CD4-positive, alpha-beta T cell (primary cell): Measurements from ENCODE around the gene IL1RL2. TPM values are rescaled to one million over a fixed set of nuclear protein-coding genes. Genes with fewer than 3 reads are reported as not detected.

Experiments
- ATAC-seq: fragments of 200-7000 bp; cut with Tn5 transposase; one replicate; pipeline ENCODE4 v1.10.0; 2022; ENCODE audit warnings: mild to moderate bottlenecking; ENCODE audit not compliant: poor library complexity
- CTCF ChIA-PET: fragments of 350-600 bp; sonication (Branson Sonifier 250); formaldehyde crosslinking; loops from one replicate; lab custom pipeline; 2021; ENCODE audit warnings: antibody characterized with exemption, inconsistent platforms; lab: Charles Lee
- POLR2A ChIA-PET: fragments of 350-600 bp; sonication (Branson Sonifier 250); formaldehyde crosslinking; loops from one replicate; lab custom pipeline; 2021; ENCODE audit warnings: antibody characterized with exemption, inconsistent platforms; lab: Charles Lee
- DNase-seq, 14 experiments: peaks; one replicate each; pipeline ENCODE4 v3.0.0-alpha.2; 2013 to 2020; ENCODE audit warnings: mixed read lengths in 2 of 14
- H3K27ac ChIP-seq, 2 donors: one replicate each; pipeline versions ENCODE4 v1.5.1 to v1.7.0; 2013; ENCODE audit warnings: low read length in 2 of 2, low read depth in 1 of 2, mild to moderate bottlenecking in 1 of 2
- H3K27me3 ChIP-seq, 2 experiments: 1 replicate in 1 of 2; 2 replicates in 1 of 2; pipeline versions ENCODE4 v1.6.1 to v1.7.0; 2013; ENCODE audit warnings: low read length in 2 of 2, control low read depth in 1 of 2, mild to moderate bottlenecking in 1 of 2, moderate library complexity in 1 of 2; ENCODE audit not compliant: insufficient read depth in 2 of 2, control insufficient read depth in 1 of 2
- H3K36me3 ChIP-seq: one replicate; pipeline ENCODE4 v1.6.1; 2013; ENCODE audit warnings: low read length, control low read depth; ENCODE audit not compliant: insufficient read depth
- H3K4me1 ChIP-seq: one replicate; pipeline ENCODE4 v1.6.1; 2013; ENCODE audit warnings: low read length, control low read depth; ENCODE audit not compliant: insufficient read depth
- H3K4me3 ChIP-seq: one replicate; pipeline ENCODE4 v1.5.1; 2013; ENCODE audit warnings: mild to moderate bottlenecking, low read length, moderate library complexity
- H3K9me3 ChIP-seq, 2 experiments: 1 replicate in 1 of 2; 2 replicates in 1 of 2; pipeline versions ENCODE4 v1.6.1 to v1.7.0; 2013; ENCODE audit warnings: low read length in 2 of 2, mild to moderate bottlenecking in 2 of 2, control low read depth in 1 of 2, moderate library complexity in 1 of 2; ENCODE audit not compliant: control insufficient read depth in 1 of 2, insufficient read depth in 1 of 2
- H3K27ac Mint-ChIP-seq: one replicate; pipeline ENCODE4 v1.8.0; 2020; ENCODE audit warnings: mixed read lengths
- H3K27me3 Mint-ChIP-seq: one replicate; pipeline ENCODE4 v1.8.0; 2021; ENCODE audit warnings: mixed read lengths
- H3K36me3 Mint-ChIP-seq: one replicate; pipeline ENCODE4 v1.8.0; 2021; ENCODE audit warnings: low read depth, mixed read lengths
- H3K4me1 Mint-ChIP-seq: one replicate; pipeline ENCODE4 v1.8.0; 2021; ENCODE audit warnings: low read depth, mixed read lengths
- H3K4me3 Mint-ChIP-seq: one replicate; pipeline ENCODE4 v1.8.0; 2020; ENCODE audit warnings: mild to moderate bottlenecking, mixed read lengths
- H3K9me3 Mint-ChIP-seq: one replicate; pipeline ENCODE4 v1.8.0; 2020; ENCODE audit warnings: mixed read lengths
- intact Hi-C, 2 experiments: fragments of 100-400 bp; cut with DNase I in 1 of 2; cut with micrococcal nuclease in 1 of 2; formaldehyde crosslinking; loops; one replicate each; pipeline versions ENCODE4 v1.15.1 to v1.9.0; 2023 to 2025; cut with DNase I, micrococcal nuclease
- total RNA-seq, 174 experiments: library from RNA in 2 of 174; stranded (reverse) in 2 of 174; gene quantifications; one replicate each; pipeline ENCODE4 v1.2.3 and lab custom pipeline; 2021 to 2026
- TF ChIP-seq, protein P1 (sequence below): fragments of 200-600 bp; IDR thresholded peaks from one replicate; pipeline ENCODE4 v1.8.0; 2022; ENCODE audit warnings: antibody characterized with exemption, mild to moderate bottlenecking

Gene IL1RL2
- total RNA-seq, 2 experiments from 2014 or later, result not detected

DNA sequence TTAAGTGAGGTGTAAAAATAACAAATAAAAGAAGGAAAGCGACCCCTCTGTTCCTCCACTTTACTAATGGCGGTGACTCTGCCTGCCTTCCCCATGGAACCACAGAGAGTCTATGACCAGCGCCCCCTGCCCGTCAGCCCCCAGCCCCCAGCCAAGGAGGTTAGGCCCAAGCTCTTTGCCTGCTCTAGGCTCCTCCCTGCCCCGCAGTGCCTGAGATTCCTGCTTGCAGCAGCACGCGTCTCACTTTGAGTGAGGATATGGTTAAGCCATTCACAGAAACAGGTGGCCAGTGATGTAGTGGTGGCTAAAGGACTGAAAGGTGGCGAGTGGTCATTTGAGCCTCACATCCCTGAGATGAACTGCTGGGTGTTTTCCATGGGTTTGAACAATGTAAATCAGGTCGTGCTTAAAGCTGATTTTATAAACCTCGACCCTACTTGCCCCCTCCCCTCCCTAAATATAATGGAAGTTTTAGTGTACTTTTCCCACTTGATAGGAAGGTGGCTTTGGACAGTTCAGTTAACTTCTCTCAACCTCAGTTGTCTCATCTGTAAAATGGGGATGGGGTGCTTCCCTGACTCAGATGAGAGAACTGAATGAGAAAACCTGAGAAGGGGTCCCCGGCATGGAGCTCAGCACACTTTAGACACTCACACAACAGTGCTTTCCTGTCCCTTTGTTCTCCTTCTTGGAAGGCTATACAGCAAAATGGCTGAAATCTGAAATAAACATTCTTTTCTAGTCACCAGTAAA is 46.5 kb downstream of the IL1RL2 start:
- no peak overlapping the region for H3K4me3 Mint-ChIP-seq
- H3K4me1 ChIP-seq, result peaks cover 11% of the 10 kb centered on the region
- ChIA-PET POLR2A (no interaction called here), CTCF (interaction anchor here (1.5 kb wide), 1 partner anchor 7 kb away, joined by 7 read pairs; no protein-coding TSS in a partner anchor)
- H3K36me3 Mint-ChIP-seq, result no peaks in the 10 kb centered on the region
- H3K4me3 ChIP-seq, result no peak overlapping the region
- DNase-seq, result no peak
- no peak overlapping the region for H3K27ac Mint-ChIP-seq
- H3K36me3 ChIP-seq, result no peaks in the 10 kb centered on the region
- no peaks in the 10 kb centered on the region for H3K27me3 ChIP-seq
- H3K9me3 Mint-ChIP-seq, result no peaks in the 10 kb centered on the region
- H3K9me3 ChIP-seq, result no peaks in the 10 kb centered on the region
- H3K27me3 Mint-ChIP-seq, result no peaks in the 10 kb centered on the region
- ATAC-seq, result no peak
- TF ChIP-seq, protein P1, sequence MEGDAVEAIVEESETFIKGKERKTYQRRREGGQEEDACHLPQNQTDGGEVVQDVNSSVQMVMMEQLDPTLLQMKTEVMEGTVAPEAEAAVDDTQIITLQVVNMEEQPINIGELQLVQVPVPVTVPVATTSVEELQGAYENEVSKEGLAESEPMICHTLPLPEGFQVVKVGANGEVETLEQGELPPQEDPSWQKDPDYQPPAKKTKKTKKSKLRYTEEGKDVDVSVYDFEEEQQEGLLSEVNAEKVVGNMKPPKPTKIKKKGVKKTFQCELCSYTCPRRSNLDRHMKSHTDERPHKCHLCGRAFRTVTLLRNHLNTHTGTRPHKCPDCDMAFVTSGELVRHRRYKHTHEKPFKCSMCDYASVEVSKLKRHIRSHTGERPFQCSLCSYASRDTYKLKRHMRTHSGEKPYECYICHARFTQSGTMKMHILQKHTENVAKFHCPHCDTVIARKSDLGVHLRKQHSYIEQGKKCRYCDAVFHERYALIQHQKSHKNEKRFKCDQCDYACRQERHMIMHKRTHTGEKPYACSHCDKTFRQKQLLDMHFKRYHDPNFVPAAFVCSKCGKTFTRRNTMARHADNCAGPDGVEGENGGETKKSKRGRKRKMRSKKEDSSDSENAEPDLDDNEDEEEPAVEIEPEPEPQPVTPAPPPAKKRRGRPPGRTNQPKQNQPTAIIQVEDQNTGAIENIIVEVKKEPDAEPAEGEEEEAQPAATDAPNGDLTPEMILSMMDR, result no peak
- peaks cover under 1% of the 10 kb centered on the region for H3K4me1 Mint-ChIP-seq
- no peak overlapping the region for H3K27ac ChIP-seq
- intact Hi-C loops, result no loop called here

DNA sequence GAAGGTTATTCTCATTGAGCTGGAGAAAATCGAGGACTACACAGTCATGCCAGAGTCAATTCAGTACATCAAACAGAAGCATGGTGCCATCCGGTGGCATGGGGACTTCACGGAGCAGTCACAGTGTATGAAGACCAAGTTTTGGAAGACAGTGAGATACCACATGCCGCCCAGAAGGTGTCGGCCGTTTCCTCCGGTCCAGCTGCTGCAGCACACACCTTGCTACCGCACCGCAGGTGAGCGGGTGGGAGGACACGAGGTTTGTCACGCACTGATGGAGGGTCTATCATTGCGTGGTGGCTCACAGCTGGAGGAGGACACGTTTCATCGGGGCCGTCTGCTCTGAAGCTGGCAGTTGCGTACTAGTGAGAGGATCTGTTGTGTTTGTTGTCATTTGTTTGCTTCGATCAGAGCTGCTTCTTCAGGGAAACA is 48.2 kb downstream of the IL1RL2 start:
- Mint-ChIP-seq H3K27me3 (no peaks in the 10 kb centered on the region), H3K27ac (no peak overlapping the region), H3K36me3 (no peaks in the 10 kb centered on the region), H3K4me1 (no peaks in the 10 kb centered on the region), H3K4me3 (no peak overlapping the region), H3K9me3 (no peaks in the 10 kb centered on the region)
- intact Hi-C loops, result loop anchor here in 1 of 2 experiments (5.0 kb wide), 1 partner anchor 353 kb away; no protein-coding TSS in a partner anchor
- H3K4me3 ChIP-seq, result no peak overlapping the region
- TF ChIP-seq, protein P1, result no peak
- H3K27me3 ChIP-seq, result no peaks in the 10 kb centered on the region
- DNase-seq (no peak), ATAC-seq (no peak)
- H3K36me3 ChIP-seq, result no peaks in the 10 kb centered on the region
- POLR2A ChIA-PET, result interaction anchor here (0.6 kb wide), 2 partner anchors 214 to 802 kb away, joined by 3 to 4 read pairs; no protein-coding TSS in a partner anchor
- peaks cover 12% of the 10 kb centered on the region for H3K4me1 ChIP-seq
- no peaks in the 10 kb centered on the region for H3K9me3 ChIP-seq
- CTCF ChIA-PET, result no interaction called here
- no peak overlapping the region for H3K27ac ChIP-seq

DNA sequence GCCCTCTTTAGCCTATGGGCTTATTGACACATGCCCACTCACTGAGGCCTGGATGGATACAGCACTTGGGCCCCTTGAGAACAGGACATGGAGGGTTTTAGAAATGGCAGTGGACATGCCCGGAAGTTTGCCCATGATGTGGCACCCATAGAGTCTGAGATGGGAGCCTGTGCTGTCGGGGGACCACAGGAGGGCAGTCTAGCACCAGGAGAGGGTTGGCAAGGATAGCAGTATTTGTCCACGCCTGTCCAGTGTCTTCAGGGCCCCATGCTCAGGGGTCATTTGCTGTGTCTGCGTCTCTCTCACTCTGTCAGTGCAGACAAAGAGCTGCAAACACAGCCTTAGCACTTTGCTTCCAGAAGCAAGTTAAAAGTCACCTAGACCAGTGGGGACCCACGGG is 48.7 kb downstream of the IL1RL2 start:
- no peaks in the 10 kb centered on the region for H3K27me3 ChIP-seq
- POLR2A ChIA-PET, result no interaction called here
- Mint-ChIP-seq H3K27me3 (no peaks in the 10 kb centered on the region), H3K36me3 (no peaks in the 10 kb centered on the region), H3K4me3 (no peak overlapping the region), H3K9me3 (no peaks in the 10 kb centered on the region), H3K4me1 (peaks cover 1% of the 10 kb centered on the region), H3K27ac (no peak overlapping the region)
- TF ChIP-seq, protein P1, result no peak
- intact Hi-C loops, result loop anchor here in 1 of 2 experiments (5.0 kb wide), 1 partner anchor 353 kb away; no protein-coding TSS in a partner anchor
- H3K4me3 ChIP-seq, result no peak overlapping the region
- CTCF ChIA-PET, result no interaction called here
- peak in 4 of 14 experiments; percentile 25 to 41 (median 28) for DNase-seq
- no peaks in the 10 kb centered on the region for H3K9me3 ChIP-seq
- no peak for ATAC-seq
- H3K4me1 ChIP-seq, result peaks cover 16% of the 10 kb centered on the region
- no peak overlapping the region for H3K27ac ChIP-seq
- H3K36me3 ChIP-seq, result no peaks in the 10 kb centered on the region
